ENCODE results near the gene CDC20B.

CDC20B gene

GRCh38 chr5:55154873-55155272 is 18.1 kb downstream of the CDC20B start:
- Histone ChIP-seq H3K4me2 (ENCODE audit: low read length) (no peak overlapping the region), H3K36me3 (ENCODE audit: control insufficient read depth, insufficient read depth, low read length) (no peaks in the 10 kb centered on the region), H3K4me3 (ENCODE audit: low read depth, low read length) (no peak overlapping the region), H3K27ac (no peak overlapping the region), H3K4me1 (no peaks in the 10 kb centered on the region), H3K9ac (no peak overlapping the region), H3K9me3 (ENCODE audit: control insufficient read depth, low read length) (no peaks in the 10 kb centered on the region), H3K79me2 (no peaks in the 10 kb centered on the region), H2AFZ (no peak overlapping the region), H3K27me3 (ENCODE audit: control insufficient read depth, insufficient read depth, low read length) (no peaks in the 10 kb centered on the region)
- no peak for TF ChIP-seq CTCF (IDR thresholded peaks at IDR 0.05)

DNA sequence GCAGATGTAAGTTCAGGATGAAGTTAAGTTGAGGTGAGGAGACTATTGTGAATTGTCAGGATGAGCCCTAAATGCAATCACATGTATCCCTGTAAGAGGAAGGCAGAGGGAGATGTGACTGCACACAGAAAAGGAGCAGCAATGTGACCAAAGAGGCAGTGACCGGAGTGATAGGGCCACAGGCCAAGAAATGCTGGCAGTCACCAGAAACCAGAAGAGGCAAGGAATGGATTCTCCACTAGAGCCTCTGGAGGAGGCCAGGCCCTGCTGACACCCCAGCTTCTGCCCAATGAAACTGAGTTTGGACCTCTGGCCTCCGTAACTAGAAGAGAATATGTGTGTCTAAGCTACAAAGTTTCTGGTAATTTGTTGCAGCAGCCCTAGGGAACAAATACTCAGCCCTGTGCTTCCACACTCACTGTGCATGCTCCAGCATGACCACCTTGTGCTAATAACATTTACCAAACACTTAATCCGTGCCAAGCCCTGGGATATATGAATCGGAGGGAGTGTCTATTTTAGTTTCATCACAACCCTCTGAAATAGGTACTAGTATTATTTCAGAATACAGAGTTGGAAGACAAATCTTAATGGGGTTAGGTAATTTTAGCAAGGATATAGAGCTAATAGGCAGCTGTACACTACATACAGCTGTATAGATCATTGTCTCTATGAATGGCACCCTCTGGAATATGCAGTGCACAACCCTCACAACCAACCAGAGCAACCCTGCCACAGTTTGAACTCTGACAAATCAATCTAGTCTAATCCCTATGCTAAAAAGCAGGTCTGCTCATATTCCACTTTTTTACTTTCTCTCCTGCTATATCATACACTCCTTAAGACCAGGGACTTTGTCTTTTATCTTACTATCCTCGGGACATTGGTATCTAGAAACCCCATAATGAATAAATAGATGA is 20.8 kb downstream of the CDC20B start:
- Histone ChIP-seq H2AFZ (no peak overlapping the region), H3K4me1 (no peaks in the 10 kb centered on the region), H3K9ac (no peak overlapping the region), H3K9me3 (ENCODE audit: control insufficient read depth, low read length) (no peaks in the 10 kb centered on the region), H3K27me3 (ENCODE audit: control insufficient read depth, insufficient read depth, low read length) (no peaks in the 10 kb centered on the region), H3K36me3 (ENCODE audit: control insufficient read depth, insufficient read depth, low read length) (no peaks in the 10 kb centered on the region), H3K4me2 (ENCODE audit: low read length) (no peak overlapping the region), H3K27ac (no peak overlapping the region), H3K4me3 (ENCODE audit: low read depth, low read length) (no peak overlapping the region), H3K79me2 (no peaks in the 10 kb centered on the region)
- TF ChIP-seq CTCF (IDR thresholded peaks at IDR 0.05) = no peak

DNA sequence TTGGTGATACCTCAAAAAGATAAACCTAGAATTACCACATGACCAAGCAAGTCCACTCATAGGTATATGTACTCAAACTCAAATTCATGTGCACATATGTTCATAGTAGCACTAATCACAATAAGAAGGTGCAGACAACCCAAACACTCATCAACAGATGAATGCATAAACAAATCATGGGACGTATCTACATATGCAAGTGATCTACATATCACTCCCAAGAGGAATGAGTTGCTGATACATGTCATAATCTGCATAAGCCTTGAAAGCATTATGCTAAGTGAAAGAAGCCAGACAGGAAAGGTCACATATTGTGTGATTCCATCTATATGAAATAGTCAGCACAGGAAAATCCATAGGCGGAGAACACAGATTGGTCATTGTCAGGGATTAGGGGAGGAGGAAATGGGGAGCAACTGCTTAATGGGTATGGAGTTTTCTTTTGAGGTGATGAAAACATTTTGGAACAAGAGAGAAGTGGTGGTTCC is 23.6 kb downstream of the CDC20B start:
- H3K27ac ChIP-seq = no peak overlapping the region
- no peak overlapping the region for H3K4me3 ChIP-seq (ENCODE audit: low read depth, low read length)
- no peak overlapping the region for H3K4me2 ChIP-seq (ENCODE audit: low read length)
- no peaks in the 10 kb centered on the region for H3K4me1 ChIP-seq
- no peak for TF ChIP-seq CTCF (IDR thresholded peaks at IDR 0.05)
- H2AFZ ChIP-seq = no peak overlapping the region
- no peaks in the 10 kb centered on the region for H3K9me3 ChIP-seq (ENCODE audit: control insufficient read depth, low read length)
- no peaks in the 10 kb centered on the region for H3K27me3 ChIP-seq (ENCODE audit: control insufficient read depth, insufficient read depth, low read length)
- no peaks in the 10 kb centered on the region for H3K79me2 ChIP-seq
- no peaks in the 10 kb centered on the region for H3K36me3 ChIP-seq (ENCODE audit: control insufficient read depth, insufficient read depth, low read length)
- H3K9ac ChIP-seq = no peak overlapping the region

DNA sequence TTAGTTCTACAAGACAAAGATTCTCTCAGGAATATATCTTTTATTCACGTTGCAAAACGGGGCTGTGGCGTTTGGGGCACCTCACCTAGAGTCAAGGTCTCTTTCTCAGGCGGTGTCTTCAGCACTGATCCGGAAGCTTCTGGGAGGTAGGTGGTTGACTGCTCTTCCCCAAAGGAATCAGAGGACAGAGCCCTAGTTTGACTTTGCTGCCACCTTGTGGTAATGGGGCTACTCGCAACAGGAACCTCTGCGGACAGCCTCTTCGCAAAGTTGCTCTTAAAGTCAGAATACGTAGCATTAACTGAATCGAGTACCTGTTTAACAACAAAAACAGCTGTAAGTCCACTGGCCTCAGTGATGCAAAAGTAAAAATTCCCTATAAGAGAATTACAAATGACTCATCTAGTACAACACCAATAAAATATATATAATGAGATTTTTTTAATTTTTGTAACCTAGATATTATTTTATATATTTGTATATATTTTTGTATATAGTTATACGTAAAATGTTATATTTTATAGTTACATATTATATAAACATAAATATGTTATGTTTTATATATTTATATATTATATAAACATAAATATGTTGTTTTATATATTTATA is 26.3 kb downstream of the CDC20B start:
- Histone ChIP-seq H3K9me3 (ENCODE audit: control insufficient read depth, low read length) (no peaks in the 10 kb centered on the region), H3K27me3 (ENCODE audit: control insufficient read depth, insufficient read depth, low read length) (no peaks in the 10 kb centered on the region), H3K79me2 (no peaks in the 10 kb centered on the region), H3K4me1 (no peaks in the 10 kb centered on the region), H3K27ac (no peak overlapping the region), H3K4me2 (ENCODE audit: low read length) (no peak overlapping the region), H3K4me3 (ENCODE audit: low read depth, low read length) (no peak overlapping the region), H3K36me3 (ENCODE audit: control insufficient read depth, insufficient read depth, low read length) (no peaks in the 10 kb centered on the region), H2AFZ (no peak overlapping the region), H3K9ac (no peak overlapping the region)
- TF ChIP-seq CTCF (IDR thresholded peaks at IDR 0.05) = peak; percentile 93

Data from parathyroid adenoma (tissue), 2 donors.